ENCODE results near the gene TSHZ2. TPM values are rescaled to one million over a fixed set of nuclear protein-coding genes. Genes with fewer than 3 reads are reported as not detected.
A peak's percentile ranks its signal among the peaks of the same experiment; 100 is the strongest.

TSHZ2 gene
- polyA plus RNA-seq, 1 donor from 2014 or later, result 0.73 TPM

- Mint-ChIP-seq H3K36me3 (no peaks in the 10 kb centered on the region), H3K4me3 (no peak overlapping the region)
Measured at GRCh38 chr20:53068241-53068640, 96.1 kb downstream of the TSHZ2 start.

GRCh38 chr20:53069132-53069531 lies 97.0 kb downstream of the TSHZ2 start:
- Mint-ChIP-seq H3K27me3 (peaks cover 15% of the 10 kb centered on the region), H3K4me3 (no peak overlapping the region), H3K27ac (no peak overlapping the region), H3K36me3 (no peaks in the 10 kb centered on the region), H3K4me1 (peaks cover 9 to 12% (median 10%) of the 10 kb centered on the region in 3 donors), H3K9me3 (peaks cover 3 to 11% (median 3%) of the 10 kb centered on the region in 3 donors)

More at GRCh38 chr20:53068241-53068640, 96.1 kb downstream of the TSHZ2 start:
- peaks cover 15% of the 10 kb centered on the region for H3K27me3 Mint-ChIP-seq
- peaks cover 3 to 11% (median 3%) of the 10 kb centered on the region in 3 donors for H3K9me3 Mint-ChIP-seq
- H3K4me1 Mint-ChIP-seq, result peaks cover 9 to 10% (median 9%) of the 10 kb centered on the region in 3 donors
- no peak overlapping the region for H3K27ac Mint-ChIP-seq

GRCh38 chr20:53070224-53070623 lies 98.1 kb downstream of the TSHZ2 start:
- no peak overlapping the region for H3K4me3 Mint-ChIP-seq
- no peaks in the 10 kb centered on the region for H3K36me3 Mint-ChIP-seq
- peaks cover 15% of the 10 kb centered on the region for H3K27me3 Mint-ChIP-seq
- H3K4me1 Mint-ChIP-seq, result peaks cover 9 to 12% (median 10%) of the 10 kb centered on the region in 3 donors
- H3K9me3 Mint-ChIP-seq, result peaks cover 3 to 11% (median 3%) of the 10 kb centered on the region in 3 donors
- H3K27ac Mint-ChIP-seq, result no peak overlapping the region

- Mint-ChIP-seq H3K9me3 (peaks cover 3 to 11% (median 3%) of the 10 kb centered on the region in 3 donors), H3K27ac (peak overlapping the region in 1 of 3 donors; percentile 9), H3K36me3 (no peaks in the 10 kb centered on the region), H3K4me3 (peak overlapping the region; percentile 10 to 75 (median 38)), H3K4me1 (peaks cover 9 to 12% (median 10%) of the 10 kb centered on the region in 3 donors), H3K27me3 (peaks cover 15% of the 10 kb centered on the region)
Measured at GRCh38 chr20:53070706-53071392, 98.7 kb downstream of the TSHZ2 start.

GRCh38 chr20:53071833-53072232 lies 99.7 kb downstream of the TSHZ2 start:
- peaks cover 3 to 11% (median 3%) of the 10 kb centered on the region in 3 donors for H3K9me3 Mint-ChIP-seq
- H3K27ac Mint-ChIP-seq, result peak overlapping the region in 1 of 3 donors; percentile 9
- peaks cover 9 to 12% (median 10%) of the 10 kb centered on the region in 3 donors for H3K4me1 Mint-ChIP-seq
- no peaks in the 10 kb centered on the region for H3K36me3 Mint-ChIP-seq
- H3K4me3 Mint-ChIP-seq, result peak overlapping the region in 1 of 4 donors; percentile 75
- peaks cover 13% of the 10 kb centered on the region for H3K27me3 Mint-ChIP-seq

- Mint-ChIP-seq H3K4me3 (no peak overlapping the region), H3K9me3 (peaks cover 3 to 4% (median 3%) of the 10 kb centered on the region in 3 donors), H3K27ac (no peak overlapping the region), H3K27me3 (peaks cover 12% of the 10 kb centered on the region), H3K36me3 (no peaks in the 10 kb centered on the region), H3K4me1 (peaks cover 9 to 12% (median 10%) of the 10 kb centered on the region in 3 donors)
Measured at GRCh38 chr20:53072923-53073579, 100.9 kb downstream of the TSHZ2 start.

GRCh38 chr20:53073636-53074415 lies 101.7 kb downstream of the TSHZ2 start:
- Mint-ChIP-seq H3K27ac (no peak overlapping the region), H3K4me1 (peaks cover 9 to 12% (median 10%) of the 10 kb centered on the region in 3 donors), H3K4me3 (no peak overlapping the region), H3K36me3 (no peaks in the 10 kb centered on the region), H3K9me3 (no peaks in the 10 kb centered on the region), H3K27me3 (peaks cover 12% of the 10 kb centered on the region)

- H3K4me3 Mint-ChIP-seq, result no peak overlapping the region
- H3K27ac Mint-ChIP-seq, result no peak overlapping the region
- peaks cover 8% of the 10 kb centered on the region for H3K27me3 Mint-ChIP-seq
- H3K4me1 Mint-ChIP-seq, result peaks cover 8 to 12% (median 10%) of the 10 kb centered on the region in 3 donors
- H3K9me3 Mint-ChIP-seq, result no peaks in the 10 kb centered on the region
- H3K36me3 Mint-ChIP-seq, result no peaks in the 10 kb centered on the region
Measured at GRCh38 chr20:53074811-53075314, 102.7 kb downstream of the TSHZ2 start.

- Mint-ChIP-seq H3K36me3 (no peaks in the 10 kb centered on the region), H3K4me1 (peaks cover 0 to 7% (median 6%) of the 10 kb centered on the region in 3 donors), H3K27me3 (peaks cover 4% of the 10 kb centered on the region), H3K27ac (no peak overlapping the region), H3K9me3 (no peaks in the 10 kb centered on the region), H3K4me3 (no peak overlapping the region)
Measured at GRCh38 chr20:53076668-53077067, 104.5 kb downstream of the TSHZ2 start.

GRCh38 chr20:53077373-53078205 lies 105.4 kb downstream of the TSHZ2 start:
- no peaks in the 10 kb centered on the region for H3K27me3 Mint-ChIP-seq

GRCh38 chr20:53078761-53079160 lies 106.6 kb downstream of the TSHZ2 start:
- H3K36me3 Mint-ChIP-seq, result no peaks in the 10 kb centered on the region
- H3K27ac Mint-ChIP-seq, result no peak overlapping the region
- H3K4me1 Mint-ChIP-seq, result peaks cover 0 to 7% (median 3%) of the 10 kb centered on the region in 3 donors
- H3K9me3 Mint-ChIP-seq, result no peaks in the 10 kb centered on the region
- H3K27me3 Mint-ChIP-seq, result no peaks in the 10 kb centered on the region
- H3K4me3 Mint-ChIP-seq, result no peak overlapping the region

More at GRCh38 chr20:53077373-53078205, 105.4 kb downstream of the TSHZ2 start:
- no peaks in the 10 kb centered on the region for H3K9me3 Mint-ChIP-seq
- H3K27ac Mint-ChIP-seq, result no peak overlapping the region
- H3K4me3 Mint-ChIP-seq, result no peak overlapping the region
- peaks cover 0 to 7% (median 3%) of the 10 kb centered on the region in 3 donors for H3K4me1 Mint-ChIP-seq
- no peaks in the 10 kb centered on the region for H3K36me3 Mint-ChIP-seq

GRCh38 chr20:53079261-53079691 lies 107.1 kb downstream of the TSHZ2 start:
- Mint-ChIP-seq H3K9me3 (no peaks in the 10 kb centered on the region), H3K4me1 (peaks cover 0 to 4% (median 3%) of the 10 kb centered on the region in 3 donors), H3K36me3 (no peaks in the 10 kb centered on the region), H3K27me3 (no peaks in the 10 kb centered on the region), H3K27ac (no peak overlapping the region), H3K4me3 (no peak overlapping the region)

GRCh38 chr20:53079828-53080686 lies 107.9 kb downstream of the TSHZ2 start:
- Mint-ChIP-seq H3K36me3 (no peaks in the 10 kb centered on the region), H3K27ac (no peak overlapping the region), H3K4me1 (peaks cover 0 to 4% (median 3%) of the 10 kb centered on the region in 3 donors), H3K27me3 (no peaks in the 10 kb centered on the region), H3K9me3 (no peaks in the 10 kb centered on the region), H3K4me3 (no peak overlapping the region)
